ENCODE data around the gene WNT5B.

Gene WNT5B

DNA sequence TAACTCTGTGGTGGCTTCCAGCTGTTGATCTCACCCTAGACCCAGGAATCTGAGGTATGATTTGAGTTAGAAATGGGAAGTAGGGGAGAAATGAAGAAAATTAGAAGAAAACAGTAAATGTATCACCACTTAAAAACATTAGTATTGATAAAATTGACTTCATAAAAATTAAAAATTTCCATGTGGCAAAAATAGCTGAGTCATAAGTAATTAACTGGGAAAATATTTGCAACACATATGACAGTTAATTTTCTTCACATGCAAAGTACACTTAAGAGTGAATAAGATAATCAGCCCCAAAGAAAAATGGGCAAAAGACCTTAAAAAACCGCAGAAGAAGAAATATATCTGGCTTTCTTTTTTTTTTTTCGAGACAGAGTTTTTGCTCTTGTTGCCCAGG lies 36.3 kb downstream of the WNT5B start:
- no peak for TF ChIP-seq EZH2 (IDR thresholded peaks at IDR 0.05; ENCODE audit: borderline replicate concordance, low read length)
- TF ChIP-seq, protein P1, sequence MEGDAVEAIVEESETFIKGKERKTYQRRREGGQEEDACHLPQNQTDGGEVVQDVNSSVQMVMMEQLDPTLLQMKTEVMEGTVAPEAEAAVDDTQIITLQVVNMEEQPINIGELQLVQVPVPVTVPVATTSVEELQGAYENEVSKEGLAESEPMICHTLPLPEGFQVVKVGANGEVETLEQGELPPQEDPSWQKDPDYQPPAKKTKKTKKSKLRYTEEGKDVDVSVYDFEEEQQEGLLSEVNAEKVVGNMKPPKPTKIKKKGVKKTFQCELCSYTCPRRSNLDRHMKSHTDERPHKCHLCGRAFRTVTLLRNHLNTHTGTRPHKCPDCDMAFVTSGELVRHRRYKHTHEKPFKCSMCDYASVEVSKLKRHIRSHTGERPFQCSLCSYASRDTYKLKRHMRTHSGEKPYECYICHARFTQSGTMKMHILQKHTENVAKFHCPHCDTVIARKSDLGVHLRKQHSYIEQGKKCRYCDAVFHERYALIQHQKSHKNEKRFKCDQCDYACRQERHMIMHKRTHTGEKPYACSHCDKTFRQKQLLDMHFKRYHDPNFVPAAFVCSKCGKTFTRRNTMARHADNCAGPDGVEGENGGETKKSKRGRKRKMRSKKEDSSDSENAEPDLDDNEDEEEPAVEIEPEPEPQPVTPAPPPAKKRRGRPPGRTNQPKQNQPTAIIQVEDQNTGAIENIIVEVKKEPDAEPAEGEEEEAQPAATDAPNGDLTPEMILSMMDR (IDR thresholded peaks at IDR 0.05; ENCODE audit: low read length): no peak
- Histone ChIP-seq H3K27me3 (ENCODE audit: insufficient read depth, low read length) (0 out of 2 replicates have a peak, but pooled peaks cover 4% of the 10 kb centered on the region), H3K79me2 (ENCODE audit: insufficient read depth, low read length) (no peaks in the 10 kb centered on the region), H3K9me3 (ENCODE audit: low read length) (no peaks in the 10 kb centered on the region), H3K9ac (ENCODE audit: low read length) (no peak overlapping the region), H3K4me3 (ENCODE audit: low read depth, low read length, poor library complexity, severe bottlenecking) (no peak overlapping the region), H3K4me1 (ENCODE audit: insufficient read depth, low read length, severe bottlenecking) (peaks cover 8% of the 10 kb centered on the region), H2AFZ (ENCODE audit: low read length) (no peak overlapping the region), H3K4me2 (ENCODE audit: low read length) (no peak overlapping the region), H3F3A (ENCODE audit: insufficient read depth, low read length) (no peaks in the 10 kb centered on the region), H4K20me1 (ENCODE audit: insufficient read depth, low read length) (no peaks in the 10 kb centered on the region), H3K27ac (ENCODE audit: low read depth, low read length, poor library complexity, severe bottlenecking) (no peak overlapping the region), H3K36me3 (ENCODE audit: insufficient read depth, low read length) (no peaks in the 10 kb centered on the region), H3K9me2 (ENCODE audit: low read depth, low read length) (no peaks in the 10 kb centered on the region)

DNA sequence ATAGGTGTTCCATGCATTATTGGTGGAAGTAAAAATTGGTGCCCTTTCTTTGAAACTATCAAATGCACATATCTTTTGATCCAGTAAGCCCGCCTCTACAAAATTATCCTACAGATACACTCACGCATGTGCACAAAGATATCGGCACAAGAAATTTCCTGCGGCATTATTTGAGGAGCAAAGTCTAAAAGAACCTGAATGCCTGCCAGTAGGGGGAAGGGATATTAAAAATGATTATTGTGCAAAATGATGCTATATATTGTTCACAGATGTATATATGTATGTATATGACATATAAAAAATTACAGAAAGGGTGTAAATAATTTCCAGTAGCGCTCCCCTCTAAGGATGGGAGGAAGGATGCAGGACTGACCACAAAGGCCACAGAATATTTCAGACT lies 37.2 kb downstream of the WNT5B start:
- no peak overlapping the region for H2AFZ ChIP-seq (ENCODE audit: low read length)
- H3K36me3 ChIP-seq (ENCODE audit: insufficient read depth, low read length): no peaks in the 10 kb centered on the region
- no peaks in the 10 kb centered on the region for H4K20me1 ChIP-seq (ENCODE audit: insufficient read depth, low read length)
- TF ChIP-seq, protein P1 (IDR thresholded peaks at IDR 0.05; ENCODE audit: low read length): no peak
- TF ChIP-seq EZH2 (IDR thresholded peaks at IDR 0.05; ENCODE audit: borderline replicate concordance, low read length): no peak
- H3F3A ChIP-seq (ENCODE audit: insufficient read depth, low read length): no peaks in the 10 kb centered on the region
- no peaks in the 10 kb centered on the region for H3K9me3 ChIP-seq (ENCODE audit: low read length)
- peaks cover 8% of the 10 kb centered on the region for H3K4me1 ChIP-seq (ENCODE audit: insufficient read depth, low read length, severe bottlenecking)
- H3K9me2 ChIP-seq (ENCODE audit: low read depth, low read length): no peaks in the 10 kb centered on the region
- H3K4me2 ChIP-seq (ENCODE audit: low read length): no peak overlapping the region
- H3K4me3 ChIP-seq (ENCODE audit: low read depth, low read length, poor library complexity, severe bottlenecking): no peak overlapping the region
- no peaks in the 10 kb centered on the region for H3K79me2 ChIP-seq (ENCODE audit: insufficient read depth, low read length)
- 0 out of 2 replicates have a peak, but pooled peaks cover 4% of the 10 kb centered on the region for H3K27me3 ChIP-seq (ENCODE audit: insufficient read depth, low read length)
- no peak overlapping the region for H3K27ac ChIP-seq (ENCODE audit: low read depth, low read length, poor library complexity, severe bottlenecking)
- H3K9ac ChIP-seq (ENCODE audit: low read length): no peak overlapping the region

DNA sequence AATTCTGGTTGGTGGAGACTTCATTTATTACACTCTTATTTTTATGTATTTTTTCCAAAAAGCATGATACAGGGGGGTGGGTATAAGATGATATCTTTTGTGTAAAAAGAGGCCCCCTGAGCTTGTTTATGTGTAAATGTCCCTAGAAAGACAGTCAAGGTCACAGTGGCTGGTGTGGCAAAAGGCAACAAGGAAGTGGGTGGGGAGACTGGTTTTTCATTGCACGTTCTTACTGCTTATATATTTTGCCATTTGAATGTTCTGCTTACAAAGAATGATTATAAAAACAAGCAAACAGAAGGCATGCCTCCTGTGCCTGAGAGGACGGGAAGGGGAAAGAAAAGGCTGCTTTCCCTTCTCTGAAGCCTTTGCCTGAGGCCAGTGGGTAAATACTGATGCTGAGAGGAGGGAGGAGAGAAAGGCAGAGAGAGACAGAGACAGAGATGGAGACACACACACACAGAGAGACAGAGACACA lies 37.7 kb downstream of the WNT5B start:
- H3F3A ChIP-seq (ENCODE audit: insufficient read depth, low read length): no peaks in the 10 kb centered on the region
- no peaks in the 10 kb centered on the region for H3K36me3 ChIP-seq (ENCODE audit: insufficient read depth, low read length)
- no peaks in the 10 kb centered on the region for H3K79me2 ChIP-seq (ENCODE audit: insufficient read depth, low read length)
- no peaks in the 10 kb centered on the region for H4K20me1 ChIP-seq (ENCODE audit: insufficient read depth, low read length)
- no peak overlapping the region for H3K4me3 ChIP-seq (ENCODE audit: low read depth, low read length, poor library complexity, severe bottlenecking)
- H3K27ac ChIP-seq (ENCODE audit: low read depth, low read length, poor library complexity, severe bottlenecking): no peak overlapping the region
- H3K4me1 ChIP-seq (ENCODE audit: insufficient read depth, low read length, severe bottlenecking): peaks cover 8% of the 10 kb centered on the region
- no peak overlapping the region for H3K4me2 ChIP-seq (ENCODE audit: low read length)
- 0 out of 2 replicates have a peak, but pooled peaks cover 4% of the 10 kb centered on the region for H3K27me3 ChIP-seq (ENCODE audit: insufficient read depth, low read length)
- TF ChIP-seq EZH2 (IDR thresholded peaks at IDR 0.05; ENCODE audit: borderline replicate concordance, low read length): no peak
- TF ChIP-seq, protein P1 (IDR thresholded peaks at IDR 0.05; ENCODE audit: low read length): no peak
- H3K9me2 ChIP-seq (ENCODE audit: low read depth, low read length): no peaks in the 10 kb centered on the region
- H3K9ac ChIP-seq (ENCODE audit: low read length): no peak overlapping the region
- no peaks in the 10 kb centered on the region for H3K9me3 ChIP-seq (ENCODE audit: low read length)
- H2AFZ ChIP-seq (ENCODE audit: low read length): no peak overlapping the region
